ENCODE data around the gene WWC2.

The WWC2 gene

GRCh38 chr4:183211533-183211932 is 112.5 kb downstream of the WWC2 start:
- no peak overlapping the region for H2AK5ac ChIP-seq (ENCODE audit: low read length, severe bottlenecking)
- H3K9ac ChIP-seq (ENCODE audit: low read length) = no peak overlapping the region
- H3K4me2 ChIP-seq (ENCODE audit: low read length, poor library complexity, severe bottlenecking) = no peak overlapping the region
- peaks cover 26% of the 10 kb centered on the region for H3K79me1 ChIP-seq (replicated peaks; ENCODE audit: low read length, poor library complexity, severe bottlenecking)
- H3K27me3 ChIP-seq (ENCODE audit: control insufficient read depth in 1 of 2, insufficient read depth in 1 of 2, low read length in 2 of 2) = no peaks in the 10 kb centered on the region
- peaks cover 6 to 23% of the 10 kb centered on the region in 2 experiments for H3K36me3 ChIP-seq (ENCODE audit: control insufficient read depth in 1 of 2, insufficient read depth in 2 of 2, low read depth in 1 of 2, low read length in 2 of 2)
- H2BK5ac ChIP-seq (ENCODE audit: low read depth, low read length, poor library complexity, severe bottlenecking) = no peak overlapping the region
- H3K4me3 ChIP-seq (ENCODE audit: insufficient read depth in 1 of 2, low read depth in 1 of 2, low read length in 2 of 2) = no peak overlapping the region
- no peak for DNase-seq
- no peak overlapping the region for H3K14ac ChIP-seq (ENCODE audit: low read length in 2 of 2)
- no peak overlapping the region for H3K18ac ChIP-seq (ENCODE audit: low read depth in 1 of 2, low read length in 2 of 2)
- H2BK12ac ChIP-seq (ENCODE audit: low read length in 2 of 2) = no peak overlapping the region
- no peak overlapping the region for H4K8ac ChIP-seq (ENCODE audit: low read length)
- no peak overlapping the region for H2AFZ ChIP-seq (ENCODE audit: low read depth, low read length)
- no peak overlapping the region for H3K27ac ChIP-seq (ENCODE audit: low read length, poor library complexity, severe bottlenecking)
- H3K4ac ChIP-seq (ENCODE audit: low read depth in 1 of 2, low read length in 2 of 2) = no peak overlapping the region
- H2BK120ac ChIP-seq (ENCODE audit: low read depth, low read length) = no peak overlapping the region
- WGBS = 99% methylated on average over 8 of the region's 8 CpGs
- H4K91ac ChIP-seq (ENCODE audit: low read length) = no peak overlapping the region
- H3K4me1 ChIP-seq (ENCODE audit: control insufficient read depth, insufficient read depth, low read depth, low read length) = no peaks in the 10 kb centered on the region
- H3K9me3 ChIP-seq (ENCODE audit: control insufficient read depth, low read length) = no peaks in the 10 kb centered on the region
- no peak overlapping the region for H3K23ac ChIP-seq (ENCODE audit: low read length in 2 of 2)
- H2BK15ac ChIP-seq (ENCODE audit: low read depth, poor library complexity, severe bottlenecking) = no peak overlapping the region

GRCh38 chr4:183213996-183214395 is 114.9 kb downstream of the WWC2 start:
- Histone ChIP-seq H4K91ac (ENCODE audit: low read length) (no peak overlapping the region), H3K4ac (ENCODE audit: low read depth in 1 of 2, low read length in 2 of 2) (no peak overlapping the region), H3K36me3 (ENCODE audit: control insufficient read depth in 1 of 2, insufficient read depth in 2 of 2, low read depth in 1 of 2, low read length in 2 of 2) (peaks cover 6 to 14% of the 10 kb centered on the region in 2 experiments), H4K8ac (ENCODE audit: low read length) (no peak overlapping the region), H3K4me1 (ENCODE audit: control insufficient read depth, insufficient read depth, low read depth, low read length) (peaks cover 3% of the 10 kb centered on the region), H2AFZ (ENCODE audit: low read depth, low read length) (no peak overlapping the region), H3K27ac (ENCODE audit: low read length, poor library complexity, severe bottlenecking) (no peak overlapping the region), H3K23ac (ENCODE audit: low read length in 2 of 2) (no peak overlapping the region), H3K9me3 (ENCODE audit: control insufficient read depth, low read length) (no peaks in the 10 kb centered on the region), H3K4me2 (ENCODE audit: low read length, poor library complexity, severe bottlenecking) (no peak overlapping the region), H3K18ac (ENCODE audit: low read depth in 1 of 2, low read length in 2 of 2) (no peak overlapping the region), H3K9ac (ENCODE audit: low read length) (no peak overlapping the region), H3K4me3 (ENCODE audit: insufficient read depth in 1 of 2, low read depth in 1 of 2, low read length in 2 of 2) (no peak overlapping the region), H3K14ac (ENCODE audit: low read length in 2 of 2) (no peak overlapping the region), H3K79me1 (replicated peaks; ENCODE audit: low read length, poor library complexity, severe bottlenecking) (peaks cover 15% of the 10 kb centered on the region), H2BK15ac (ENCODE audit: low read depth, poor library complexity, severe bottlenecking) (no peak overlapping the region), H2BK5ac (ENCODE audit: low read depth, low read length, poor library complexity, severe bottlenecking) (no peak overlapping the region), H3K27me3 (ENCODE audit: control insufficient read depth in 1 of 2, insufficient read depth in 1 of 2, low read length in 2 of 2) (no peaks in the 10 kb centered on the region), H2AK5ac (ENCODE audit: low read length, severe bottlenecking) (no peak overlapping the region), H2BK12ac (ENCODE audit: low read length in 2 of 2) (no peak overlapping the region), H2BK120ac (ENCODE audit: low read depth, low read length) (no peak overlapping the region)
- no peak for DNase-seq
- 40% methylated on average over 1 of the region's 2 CpGs for WGBS

- Histone ChIP-seq H2BK120ac (ENCODE audit: low read depth, low read length) (no peak overlapping the region), H2BK15ac (ENCODE audit: low read depth, poor library complexity, severe bottlenecking) (no peak overlapping the region), H3K18ac (ENCODE audit: low read depth in 1 of 2, low read length in 2 of 2) (no peak overlapping the region), H3K9ac (ENCODE audit: low read length) (no peak overlapping the region), H3K9me3 (ENCODE audit: control insufficient read depth, low read length) (no peaks in the 10 kb centered on the region), H3K4me1 (ENCODE audit: control insufficient read depth, insufficient read depth, low read depth, low read length) (peaks cover 3% of the 10 kb centered on the region), H3K4ac (ENCODE audit: low read depth in 1 of 2, low read length in 2 of 2) (no peak overlapping the region), H2BK5ac (ENCODE audit: low read depth, low read length, poor library complexity, severe bottlenecking) (no peak overlapping the region), H2AK5ac (ENCODE audit: low read length, severe bottlenecking) (no peak overlapping the region), H4K91ac (ENCODE audit: low read length) (no peak overlapping the region), H4K8ac (ENCODE audit: low read length) (no peak overlapping the region), H3K27ac (ENCODE audit: low read length, poor library complexity, severe bottlenecking) (no peak overlapping the region), H3K27me3 (ENCODE audit: control insufficient read depth in 1 of 2, insufficient read depth in 1 of 2, low read length in 2 of 2) (no peaks in the 10 kb centered on the region), H3K36me3 (ENCODE audit: control insufficient read depth in 1 of 2, insufficient read depth in 2 of 2, low read depth in 1 of 2, low read length in 2 of 2) (peaks cover 3 to 8% of the 10 kb centered on the region in 2 experiments), H3K79me1 (replicated peaks; ENCODE audit: low read length, poor library complexity, severe bottlenecking) (peaks cover 9% of the 10 kb centered on the region), H3K4me3 (ENCODE audit: insufficient read depth in 1 of 2, low read depth in 1 of 2, low read length in 2 of 2) (no peak overlapping the region), H3K4me2 (ENCODE audit: low read length, poor library complexity, severe bottlenecking) (no peak overlapping the region), H3K14ac (ENCODE audit: low read length in 2 of 2) (no peak overlapping the region), H2BK12ac (ENCODE audit: low read length in 2 of 2) (no peak overlapping the region), H3K23ac (ENCODE audit: low read length in 2 of 2) (no peak overlapping the region), H2AFZ (ENCODE audit: low read depth, low read length) (no peak overlapping the region)
- WGBS = 93% methylated on average over 1 of the region's 4 CpGs
- no peak for DNase-seq
Observed at GRCh38 chr4:183214912-183215488, 115.9 kb downstream of the WWC2 start.

- Histone ChIP-seq H3K36me3 (ENCODE audit: control insufficient read depth in 1 of 2, insufficient read depth in 2 of 2, low read depth in 1 of 2, low read length in 2 of 2) (no peaks in the 10 kb centered on the region), H3K4ac (ENCODE audit: low read depth in 1 of 2, low read length in 2 of 2) (no peak overlapping the region), H3K27ac (ENCODE audit: low read length, poor library complexity, severe bottlenecking) (peak overlapping the region; percentile 56), H3K4me3 (ENCODE audit: insufficient read depth in 1 of 2, low read depth in 1 of 2, low read length in 2 of 2) (no peak overlapping the region), H3K4me2 (ENCODE audit: low read length, poor library complexity, severe bottlenecking) (peak overlapping the region; percentile 6), H3K18ac (ENCODE audit: low read depth in 1 of 2, low read length in 2 of 2) (no peak overlapping the region), H4K91ac (ENCODE audit: low read length) (no peak overlapping the region), H2BK5ac (ENCODE audit: low read depth, low read length, poor library complexity, severe bottlenecking) (no peak overlapping the region), H3K14ac (ENCODE audit: low read length in 2 of 2) (no peak overlapping the region), H2AFZ (ENCODE audit: low read depth, low read length) (no peak overlapping the region), H2BK120ac (ENCODE audit: low read depth, low read length) (no peak overlapping the region), H3K9me3 (ENCODE audit: control insufficient read depth, low read length) (no peaks in the 10 kb centered on the region), H3K27me3 (ENCODE audit: control insufficient read depth in 1 of 2, insufficient read depth in 1 of 2, low read length in 2 of 2) (no peaks in the 10 kb centered on the region), H2BK15ac (ENCODE audit: low read depth, poor library complexity, severe bottlenecking) (no peak overlapping the region), H2AK5ac (ENCODE audit: low read length, severe bottlenecking) (no peak overlapping the region), H2BK12ac (ENCODE audit: low read length in 2 of 2) (no peak overlapping the region), H3K23ac (ENCODE audit: low read length in 2 of 2) (no peak overlapping the region), H3K79me1 (replicated peaks; ENCODE audit: low read length, poor library complexity, severe bottlenecking) (peaks cover 1% of the 10 kb centered on the region), H4K8ac (ENCODE audit: low read length) (no peak overlapping the region), H3K9ac (ENCODE audit: low read length) (no peak overlapping the region), H3K4me1 (ENCODE audit: control insufficient read depth, insufficient read depth, low read depth, low read length) (peaks cover 3% of the 10 kb centered on the region)
- no peak for DNase-seq
- WGBS = no CpG with 5 or more reads among the region's 4 CpGs
Observed at GRCh38 chr4:183220236-183220635, 121.2 kb downstream of the WWC2 start.

All from mesenchymal stem cell (in vitro differentiated cells and primary cell).